GM19193 (cell line): ENCODE measurements around the gene SEMA4B.

Source experiments
- POLR2A ChIP-seq: IDR thresholded peaks from 4 replicates; pipeline ENCODE4 v1.6.1; 2011; ENCODE audit not compliant: insufficient read depth, insufficient read length; ENCODE audit errors: extremely low read depth

The SEMA4B gene

DNA sequence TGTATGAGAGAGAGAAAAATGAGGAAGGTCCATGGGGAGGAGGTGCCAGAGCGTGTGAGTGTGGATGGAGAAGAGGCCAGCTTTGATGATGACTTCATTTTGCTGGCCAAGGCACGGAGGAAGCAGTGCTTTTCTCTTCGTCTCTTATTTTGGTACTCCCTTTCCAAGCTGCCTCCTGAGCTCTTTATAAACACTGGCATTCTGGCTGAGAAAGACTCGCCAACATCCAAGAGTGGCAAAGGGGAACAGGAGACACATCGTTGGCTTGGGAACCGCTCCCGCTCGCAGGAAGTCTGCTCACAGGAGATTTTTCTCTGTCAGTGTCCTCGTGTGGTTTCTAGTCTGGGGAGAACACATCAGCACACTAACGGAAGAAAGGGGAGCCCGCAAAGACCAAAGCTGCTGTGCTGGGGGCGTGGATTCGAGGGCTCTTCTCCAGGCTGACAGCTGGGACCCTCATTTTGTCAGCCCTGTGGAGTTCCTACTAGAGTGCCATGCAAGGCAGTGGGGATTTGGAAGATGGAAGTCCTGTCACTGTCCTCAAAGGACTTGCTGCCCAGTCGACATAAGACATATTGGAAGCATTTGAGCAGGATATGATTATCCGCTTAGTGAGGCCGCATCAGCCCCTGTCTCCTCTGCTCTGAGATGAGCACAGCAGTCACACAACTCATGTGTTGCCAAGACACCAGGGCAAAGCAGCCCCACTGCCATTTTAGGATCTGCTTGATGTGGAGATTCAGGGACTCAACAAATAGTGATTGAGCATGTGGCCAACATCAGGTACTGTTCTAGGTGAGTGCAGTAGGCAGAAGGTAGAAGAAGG lies 8.0 kb upstream of the SEMA4B start:
- TF ChIP-seq POLR2A = no peak

- TF ChIP-seq POLR2A = no peak
Observed at GRCh38 chr15:90194655-90195054, 6.5 kb upstream of the SEMA4B start.

- no peak for TF ChIP-seq POLR2A
Observed at GRCh38 chr15:90200534-90201129, 498 bp upstream of the SEMA4B start.

- no peak for TF ChIP-seq POLR2A
Observed at GRCh38 chr15:90201944-90202375, 830 bp downstream of the SEMA4B start.

GRCh38 chr15:90202929-90203328 lies 1.8 kb downstream of the SEMA4B start:
- no peak for TF ChIP-seq POLR2A

DNA sequence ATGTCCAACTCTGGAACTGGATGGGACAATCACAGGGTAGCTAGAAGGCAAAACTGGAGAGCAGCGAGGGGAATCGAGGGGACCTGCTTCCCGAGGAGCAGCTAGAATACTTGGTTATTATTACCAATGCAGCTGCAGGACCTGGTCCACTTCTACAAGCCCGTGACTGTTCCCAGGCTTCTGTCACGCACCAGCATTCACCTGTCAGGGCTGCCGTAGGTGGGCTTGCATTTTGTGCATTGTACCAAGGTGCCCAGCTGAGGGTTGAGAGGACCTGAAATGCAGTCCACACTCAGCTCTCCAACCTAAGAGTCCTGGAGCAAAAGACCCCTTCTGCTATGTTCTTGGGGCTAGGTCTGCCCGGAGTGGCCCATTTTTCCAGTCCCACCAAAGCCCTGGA lies 2.3 kb downstream of the SEMA4B start:
- TF ChIP-seq POLR2A = no peak

DNA sequence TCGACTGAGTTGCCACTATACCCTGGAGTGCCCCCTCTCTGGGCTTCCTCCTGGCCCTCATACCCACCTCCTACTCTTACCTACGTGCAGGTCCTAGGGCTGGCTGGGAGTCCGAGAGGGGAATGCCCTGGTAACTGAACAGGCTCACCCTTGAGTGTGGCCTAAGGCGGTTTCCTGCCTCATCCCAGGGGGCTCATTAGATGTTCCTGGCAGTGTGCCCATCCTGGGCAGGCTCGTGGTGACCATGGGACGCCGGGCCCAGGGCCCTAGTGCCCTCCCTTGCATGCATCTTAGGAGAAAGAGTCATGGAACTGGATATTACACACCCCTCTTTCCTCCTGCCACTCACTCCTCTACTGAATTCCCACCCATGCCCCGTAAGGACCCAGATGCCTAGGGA lies 2.8 kb downstream of the SEMA4B start:
- TF ChIP-seq POLR2A = no peak

DNA sequence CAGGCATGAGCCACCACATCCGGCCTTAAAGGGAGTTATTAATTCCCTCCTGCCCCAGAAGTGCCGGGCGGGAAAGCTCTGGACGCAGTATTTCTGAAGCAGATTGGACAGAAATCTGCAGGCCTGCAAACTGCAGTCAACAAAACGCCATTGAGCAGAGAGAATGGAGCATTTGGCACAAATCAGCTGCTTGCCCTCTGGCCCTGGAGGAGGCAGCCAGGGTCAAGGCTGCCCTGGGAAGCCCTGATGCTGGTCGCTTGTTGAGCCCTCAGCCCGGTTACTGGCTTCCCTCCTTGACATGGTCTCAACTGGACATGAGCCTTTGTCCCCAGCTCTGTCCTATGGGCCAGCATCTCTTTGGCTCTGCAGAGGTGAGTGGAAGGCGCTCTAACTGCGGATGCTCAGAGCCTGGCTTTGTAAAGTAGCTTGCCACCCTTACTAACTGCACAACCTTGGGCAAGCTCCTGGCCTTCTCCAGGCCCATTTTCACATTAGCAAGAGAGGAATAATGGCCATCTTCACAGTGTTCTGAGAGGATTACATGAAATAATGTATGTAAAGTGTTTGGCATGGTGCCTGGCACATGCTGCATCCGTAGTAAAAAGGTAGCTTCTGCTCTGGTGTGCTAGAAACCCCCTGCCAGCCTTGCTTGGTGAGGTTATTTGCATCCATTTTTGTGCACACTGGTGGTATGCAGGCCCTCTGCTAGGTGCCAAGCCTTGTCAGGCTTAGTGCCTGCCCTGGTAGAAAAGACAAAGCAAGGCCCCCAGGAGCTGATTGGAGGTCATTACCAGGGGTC lies 4.1 kb downstream of the SEMA4B start:
- no peak for TF ChIP-seq POLR2A

DNA sequence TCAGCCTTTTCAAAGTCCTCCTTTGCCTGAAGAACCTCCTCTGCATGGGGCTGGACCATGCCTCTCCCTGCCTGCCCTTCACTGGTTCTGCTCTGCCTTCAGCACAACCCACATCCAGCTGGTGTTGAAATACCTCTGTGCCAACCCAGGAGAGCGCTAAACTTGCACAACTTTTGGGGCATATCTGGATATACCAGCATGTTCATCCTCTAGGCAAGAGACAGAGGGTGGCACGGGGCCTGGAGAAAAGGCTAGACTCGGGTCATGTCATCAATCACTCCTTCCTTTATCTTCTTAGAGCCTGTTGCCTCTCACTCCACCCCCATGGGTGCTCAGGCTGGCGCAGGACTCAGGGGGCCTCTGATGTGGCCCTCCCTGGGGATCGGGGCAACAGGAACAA lies 4.8 kb downstream of the SEMA4B start:
- TF ChIP-seq POLR2A = no peak

DNA sequence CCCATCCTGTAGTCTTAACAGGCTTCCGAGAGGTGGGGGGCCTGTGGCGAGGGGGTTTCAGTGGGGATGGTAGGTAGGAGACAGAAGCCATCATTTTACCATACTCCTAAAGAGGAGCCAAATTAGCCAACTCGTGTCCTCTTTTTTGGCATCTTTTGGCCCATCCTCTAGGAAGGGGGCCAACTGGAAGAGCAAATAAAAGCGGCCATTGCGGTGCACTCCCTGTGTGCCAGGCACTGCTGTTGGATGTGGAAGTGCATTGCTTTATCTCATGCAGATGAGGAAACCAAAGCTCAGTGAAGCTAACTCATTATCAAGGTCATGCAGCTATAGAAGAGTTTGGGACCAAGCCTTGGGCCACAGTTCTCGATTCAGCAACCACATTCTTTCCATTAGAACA lies 6.1 kb downstream of the SEMA4B start:
- TF ChIP-seq POLR2A = no peak

DNA sequence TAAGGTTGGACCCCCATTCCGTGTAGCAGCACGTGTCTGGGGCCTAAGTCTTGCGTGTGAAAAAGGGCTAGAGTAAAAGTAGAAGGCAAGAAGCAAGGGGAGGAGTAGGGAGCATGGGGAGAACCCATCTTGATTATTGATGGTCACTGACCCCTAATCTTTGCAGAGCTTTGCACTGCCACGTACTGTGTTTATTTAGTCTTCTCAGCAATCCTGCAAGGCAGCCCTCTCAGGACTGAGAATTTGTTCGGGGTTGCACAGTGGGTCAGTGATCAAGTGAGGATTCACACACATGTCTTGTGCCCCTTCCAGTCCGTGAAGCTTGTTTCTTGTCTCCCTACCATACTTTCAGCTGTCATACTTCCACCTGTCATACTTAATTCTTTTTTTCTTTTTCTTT lies 7.2 kb downstream of the SEMA4B start:
- no peak for TF ChIP-seq POLR2A

DNA sequence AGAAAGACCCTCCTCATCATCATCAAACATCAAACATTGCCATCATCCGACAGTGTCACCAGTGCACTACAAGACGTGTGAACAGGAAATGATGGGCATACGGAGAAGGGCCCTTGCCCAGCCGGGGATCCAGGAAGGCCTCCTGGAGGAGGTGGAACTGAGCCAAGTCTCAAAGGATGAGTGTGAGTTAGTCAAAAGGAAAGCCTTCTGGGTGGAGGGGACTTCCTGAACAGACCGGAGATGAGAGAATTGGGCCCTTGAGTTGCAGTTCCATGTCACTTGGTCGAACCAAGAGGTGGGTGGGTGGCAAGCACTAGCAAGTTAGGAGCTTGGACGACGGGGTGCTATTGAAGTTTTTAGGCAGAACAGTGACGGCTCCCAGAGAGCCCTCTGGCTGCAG lies 8.5 kb downstream of the SEMA4B start:
- no peak for TF ChIP-seq POLR2A

GRCh38 chr15:90210593-90210992 lies 9.5 kb downstream of the SEMA4B start:
- no peak for TF ChIP-seq POLR2A

DNA sequence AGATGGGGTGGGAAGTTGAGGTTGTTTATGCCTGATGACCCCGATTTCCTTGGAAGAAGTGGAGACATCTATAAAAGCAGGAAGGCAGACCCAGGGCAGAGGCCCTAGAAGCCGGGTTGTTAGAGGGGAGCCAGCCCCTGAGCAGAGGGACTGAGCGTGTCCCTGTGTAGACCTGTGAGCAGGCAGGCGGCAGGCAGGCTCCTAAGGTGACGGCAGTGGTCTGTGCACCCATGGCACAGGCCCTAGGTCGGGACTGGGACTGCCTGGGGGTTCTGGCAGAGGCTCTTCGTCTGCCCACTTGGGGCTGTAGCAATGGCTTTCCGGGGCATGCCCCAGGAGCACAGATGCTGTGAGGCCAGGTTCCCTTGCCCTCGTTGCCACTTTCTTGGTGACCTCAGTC lies 9.9 kb downstream of the SEMA4B start:
- TF ChIP-seq POLR2A = no peak

GRCh38 chr15:90211440-90212143 lies 10.5 kb downstream of the SEMA4B start:
- no peak for TF ChIP-seq POLR2A
